AG10803 (cell line): Measurements from ENCODE around the gene LYSMD3.

Experiments
- DNase-seq: peaks from one replicate; pipeline ENCODE4 v3.0.0; 2010; ENCODE audit warnings: low read depth
- H3K4me3 ChIP-seq: 2 replicates; pipeline ENCODE4 v1.5.1; 2011; ENCODE audit warnings: mild to moderate bottlenecking, low read length, control low read depth
- CTCF ChIP-seq: conservative IDR thresholded peaks from 2 replicates; pipeline ENCODE4 v1.5.1; 2011; ENCODE audit warnings: mild to moderate bottlenecking, low read length, control low read depth, inconsistent platforms

Gene LYSMD3

GRCh38 chr5:90563108-90563507 lies 33.7 kb upstream of the LYSMD3 start:
- no peak for DNase-seq
- H3K4me3 ChIP-seq: no peak overlapping the region
- TF ChIP-seq CTCF: no peak

GRCh38 chr5:90562341-90562740 lies 33.0 kb upstream of the LYSMD3 start:
- no peak for TF ChIP-seq CTCF
- DNase-seq: no peak
- no peak overlapping the region for H3K4me3 ChIP-seq

GRCh38 chr5:90561766-90562165 lies 32.4 kb upstream of the LYSMD3 start:
- no peak overlapping the region for H3K4me3 ChIP-seq
- no peak for TF ChIP-seq CTCF
- no peak for DNase-seq

- no peak overlapping the region for H3K4me3 ChIP-seq
- TF ChIP-seq CTCF: no peak
- no peak for DNase-seq
Observed at GRCh38 chr5:90560771-90561170, 31.4 kb upstream of the LYSMD3 start.

- H3K4me3 ChIP-seq: peak within 1 kb of the TSS; percentile 24
- no peak for TF ChIP-seq CTCF
- peak; percentile 23 for DNase-seq
Observed at GRCh38 chr5:90558344-90559192, 29.2 kb upstream of the LYSMD3 start, which contains the start of gene ADGRV1. TSS of gene ADGRV1 (plus strand) at chr5:90558797. CDS start at chr5:90558896, 99 bp downstream.

- DNase-seq: no peak
- H3K4me3 ChIP-seq: no peak overlapping the region
- TF ChIP-seq CTCF: no peak
Observed at GRCh38 chr5:90557871-90558270, 28.5 kb upstream of the LYSMD3 start.

GRCh38 chr5:90557391-90557790 lies 28.0 kb upstream of the LYSMD3 start:
- TF ChIP-seq CTCF: no peak
- H3K4me3 ChIP-seq: no peak overlapping the region
- DNase-seq: no peak
